ENCODE measurements around the gene IGF1R. TPM values are rescaled to one million over a fixed set of nuclear protein-coding genes. Genes with fewer than 3 reads are reported as not detected.

IGF1R gene
- total RNA-seq, 1 experiment from 2014 or later = 8.8 TPM

- DNase-seq (ENCODE audit: low read depth) = no peak
Observed at GRCh38 chr15:98774756-98775497, 126.6 kb downstream of the IGF1R start.

GRCh38 chr15:98775498-98776230, 127.3 kb downstream of the IGF1R start:
- no peak for DNase-seq (ENCODE audit: low read depth)

DNA sequence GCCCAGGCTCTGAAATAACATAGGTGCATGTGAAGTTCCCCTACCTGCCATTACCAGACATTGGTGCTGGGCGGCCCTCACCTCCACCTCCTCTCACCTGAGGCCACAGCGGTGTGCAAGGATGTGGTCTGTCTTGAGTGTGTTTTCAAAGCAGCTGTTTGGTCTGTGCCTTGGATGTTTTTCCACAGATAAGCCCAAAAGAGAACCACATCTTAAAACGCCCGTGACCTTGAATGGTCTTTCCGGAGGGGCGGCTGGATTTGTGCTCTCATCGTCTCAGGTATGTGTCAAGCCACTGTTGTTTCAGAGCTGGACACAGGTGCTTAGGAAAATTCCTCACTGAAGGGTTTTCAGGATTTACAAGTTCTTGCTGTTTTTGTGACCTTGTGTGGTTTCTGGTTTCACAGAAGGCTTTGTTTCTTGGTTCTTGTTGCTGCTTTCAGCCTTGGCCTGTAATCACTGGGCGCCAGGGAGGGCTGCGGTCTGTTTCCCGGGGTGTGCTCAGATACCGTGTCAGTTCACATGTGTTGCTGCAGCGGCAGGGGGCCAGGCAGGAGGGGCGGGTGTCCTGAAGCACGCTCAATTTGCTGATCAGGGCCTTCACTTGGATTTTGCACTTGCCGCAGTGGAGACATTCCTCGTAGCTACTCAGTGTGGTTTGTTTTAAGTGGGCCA, 128.4 kb downstream of the IGF1R start:
- peak; percentile 38 for DNase-seq (ENCODE audit: low read depth)

GRCh38 chr15:98777426-98777825, 129.1 kb downstream of the IGF1R start:
- no peak for DNase-seq (ENCODE audit: low read depth)

- no peak for DNase-seq (ENCODE audit: low read depth)
Observed at GRCh38 chr15:98778263-98778959, 130.1 kb downstream of the IGF1R start.

DNA sequence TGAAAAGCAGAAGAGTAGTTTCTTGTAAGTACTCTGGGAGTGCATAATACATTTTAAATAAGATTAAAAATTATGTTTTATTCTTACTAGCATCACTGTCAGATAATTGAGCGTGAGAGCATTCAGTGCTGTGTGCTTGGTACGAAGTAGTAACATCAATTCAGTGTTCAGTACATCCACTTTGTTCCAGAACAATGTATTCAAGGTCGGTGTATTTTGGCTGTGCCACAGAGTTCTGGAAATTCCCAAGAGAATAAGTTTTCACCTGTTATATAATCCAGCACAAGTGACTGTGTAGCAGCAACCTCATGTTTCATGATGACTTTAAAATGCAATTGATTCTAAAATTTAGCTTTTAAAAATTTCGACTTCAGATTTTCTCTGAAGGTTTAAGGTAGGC, 130.6 kb downstream of the IGF1R start:
- DNase-seq (ENCODE audit: low read depth) = no peak

GRCh38 chr15:98779463-98780071, 131.2 kb downstream of the IGF1R start:
- peak; percentile 73 for DNase-seq (ENCODE audit: low read depth)

DNA sequence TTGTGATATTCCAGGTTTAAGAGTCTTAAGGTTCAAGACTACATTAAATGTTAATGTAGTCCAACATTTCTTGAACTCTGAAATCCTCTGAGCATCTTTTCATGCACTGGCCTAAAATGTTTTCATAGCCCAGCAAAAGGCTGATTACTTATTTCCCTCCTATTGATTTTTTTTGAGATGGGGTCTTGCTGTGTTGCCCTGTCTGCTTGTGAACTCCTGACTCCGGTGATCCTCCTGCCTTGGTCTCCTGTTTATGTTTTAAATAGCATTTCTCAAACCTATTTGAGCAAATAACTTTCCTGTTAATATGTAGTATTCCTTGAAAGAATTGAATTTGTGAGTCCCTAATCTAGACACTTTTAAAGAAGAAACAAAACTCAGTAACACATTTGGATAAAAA, 133.5 kb downstream of the IGF1R start:
- no peak for DNase-seq (ENCODE audit: low read depth)

DNA sequence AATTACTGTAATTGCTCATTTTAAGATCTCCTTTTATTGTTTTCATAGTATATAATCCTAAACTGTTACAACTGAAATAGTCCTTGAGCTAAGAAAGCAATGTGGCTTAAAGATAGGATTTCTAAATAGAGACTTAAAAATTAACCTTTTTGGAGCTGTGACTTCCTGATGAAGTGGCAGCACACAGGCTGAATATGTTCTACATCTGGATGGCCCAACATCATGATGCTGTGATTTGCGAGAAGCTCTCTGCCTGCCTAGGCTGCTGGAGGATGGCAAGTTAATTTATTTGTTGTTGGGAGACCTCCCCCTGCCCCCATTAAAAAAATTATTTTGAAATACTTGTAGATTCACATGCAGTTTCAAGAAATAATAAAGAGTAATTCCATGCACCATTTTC, 134.5 kb downstream of the IGF1R start:
- DNase-seq (ENCODE audit: low read depth) = no peak

DNA sequence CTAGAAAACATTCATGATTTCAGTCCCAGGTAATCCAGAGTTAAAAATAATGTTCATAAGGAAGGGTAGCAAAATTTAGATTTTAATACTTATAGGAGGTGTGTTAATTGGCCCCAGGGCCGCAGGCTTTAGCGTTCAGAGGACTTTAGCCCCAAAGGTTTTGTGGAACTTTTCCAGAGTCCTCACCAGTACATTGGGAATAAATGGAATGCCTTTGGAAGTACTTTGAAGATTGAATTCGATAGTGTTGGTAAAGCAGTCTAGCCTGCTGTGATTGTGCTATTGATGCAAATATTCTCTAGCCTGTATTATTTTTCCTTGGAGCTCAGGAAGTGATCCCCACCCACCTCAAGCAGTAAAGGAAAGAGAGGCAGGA, 137.1 kb downstream of the IGF1R start:
- no peak for DNase-seq (ENCODE audit: low read depth)

DNA sequence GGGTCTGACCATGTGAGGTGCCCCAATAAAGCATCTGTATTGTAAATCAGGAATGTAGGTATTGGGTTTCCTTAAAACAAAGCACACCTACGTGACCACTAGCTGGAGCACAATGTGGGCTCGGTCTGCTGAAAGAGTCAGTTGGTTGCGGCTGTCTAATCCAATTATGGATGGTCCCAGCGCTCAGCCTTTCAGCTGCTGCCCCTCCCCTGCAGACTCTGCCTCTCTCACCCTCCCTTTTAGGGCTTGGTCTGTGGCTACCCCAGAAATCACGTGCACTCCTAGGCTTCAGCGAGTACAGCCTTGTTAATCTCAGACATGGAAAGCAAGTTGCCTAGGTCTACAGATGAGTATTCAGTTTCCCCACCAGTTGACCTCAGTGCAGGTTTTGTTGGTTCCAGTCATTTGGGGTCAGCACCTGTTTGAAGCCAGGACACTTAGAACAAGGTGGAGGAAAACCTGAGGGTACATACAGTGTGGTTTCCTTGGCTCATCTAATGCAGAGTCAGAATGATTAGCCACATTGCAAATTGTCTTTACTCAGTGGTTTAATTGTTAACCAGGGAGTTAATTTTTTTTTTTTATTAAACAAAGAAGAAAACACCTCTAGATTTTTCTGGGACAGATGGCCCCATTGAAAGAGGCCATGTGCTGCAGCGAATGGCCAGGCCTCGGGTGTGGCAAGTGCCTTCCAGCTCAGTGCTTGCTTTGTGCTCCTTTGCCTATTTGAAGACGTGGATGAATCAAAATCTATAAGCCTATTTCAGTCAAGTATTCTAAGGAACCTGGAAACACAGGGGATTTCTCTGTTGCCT, 137.7 kb downstream of the IGF1R start:
- no peak for DNase-seq (ENCODE audit: low read depth)

- DNase-seq (ENCODE audit: low read depth) = no peak
Observed at GRCh38 chr15:98786717-98787116, 138.4 kb downstream of the IGF1R start.

- no peak for DNase-seq (ENCODE audit: low read depth)
Observed at GRCh38 chr15:98787194-98787593, 138.9 kb downstream of the IGF1R start.

GRCh38 chr15:98787936-98788757, 139.8 kb downstream of the IGF1R start:
- no peak for DNase-seq (ENCODE audit: low read depth)

GRCh38 chr15:98789020-98789419, 140.7 kb downstream of the IGF1R start:
- DNase-seq (ENCODE audit: low read depth) = no peak

DNA sequence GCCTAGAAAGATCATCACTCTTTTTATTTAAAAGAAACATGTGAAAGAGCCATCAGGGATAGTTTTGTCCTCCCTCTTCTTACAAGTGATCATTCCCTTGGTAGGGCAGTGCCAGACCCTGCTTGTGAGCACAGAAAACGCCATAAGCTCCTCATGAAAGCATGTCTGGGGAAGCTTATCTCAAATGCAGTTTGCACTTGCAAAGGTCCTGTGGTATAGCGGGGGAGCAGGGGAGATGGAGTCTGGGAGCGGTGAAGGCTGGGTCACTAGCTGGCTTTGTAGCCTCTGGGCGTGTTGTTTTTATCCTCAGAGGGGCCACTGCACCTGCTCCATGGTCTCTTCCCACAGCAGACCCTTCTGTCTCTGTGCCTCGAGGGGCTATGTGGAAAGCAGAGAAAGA, 141.9 kb downstream of the IGF1R start:
- no peak for DNase-seq (ENCODE audit: low read depth)

DNA sequence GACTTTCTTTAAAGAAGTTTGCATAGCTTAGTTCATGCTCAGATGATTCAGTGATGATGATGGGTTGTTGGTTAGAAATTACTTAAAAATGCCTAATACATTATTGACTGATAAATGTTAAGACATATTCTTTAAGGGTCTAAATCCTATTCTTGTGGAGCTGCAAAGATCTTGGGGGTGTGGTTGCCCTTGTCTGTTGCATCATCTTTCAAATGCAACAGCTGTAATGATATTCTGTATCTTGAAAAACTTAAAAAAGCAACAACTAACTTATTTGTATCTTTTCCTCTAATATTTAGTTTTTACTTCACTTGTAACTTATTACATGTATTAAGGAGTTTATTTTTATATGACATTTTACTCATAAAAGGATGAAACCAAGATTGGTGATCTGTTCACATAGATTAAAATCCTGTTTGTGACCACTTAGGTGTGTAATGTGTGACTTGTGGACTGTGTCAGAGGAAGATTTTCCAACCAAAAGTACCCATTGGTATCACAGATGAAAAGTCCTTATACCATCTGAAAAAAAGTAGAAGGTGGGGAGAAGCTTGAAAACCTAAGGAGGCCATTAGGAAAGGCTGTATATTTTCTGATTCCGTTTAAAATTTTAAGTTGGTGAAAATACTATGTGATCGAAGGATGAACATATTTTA, 142.8 kb downstream of the IGF1R start:
- DNase-seq (ENCODE audit: low read depth) = no peak

DNA sequence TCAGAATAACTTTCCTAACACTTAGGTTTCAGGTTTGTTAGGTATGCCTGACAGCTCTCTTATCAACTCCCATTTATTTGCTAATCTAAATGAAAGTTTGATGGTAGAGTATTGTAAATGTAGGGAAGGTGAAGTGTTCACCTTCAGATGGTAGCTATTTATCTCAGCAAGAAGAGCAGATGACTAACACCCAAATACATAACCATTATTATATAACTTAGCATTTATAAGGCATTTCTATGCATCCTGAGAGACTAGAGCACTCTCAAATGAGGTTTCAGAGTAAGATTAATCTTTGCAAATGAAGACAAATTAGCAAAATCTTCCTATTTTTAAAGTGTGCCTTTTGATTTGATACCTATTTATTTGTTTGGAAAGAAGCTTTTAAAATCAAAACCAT, 143.8 kb downstream of the IGF1R start:
- DNase-seq (ENCODE audit: low read depth) = no peak

GRCh38 chr15:98794211-98794610, 145.9 kb downstream of the IGF1R start:
- no peak for DNase-seq (ENCODE audit: low read depth)

Data from LHCN-M2 (cell line).